Activated naive CD4-positive, alpha-beta T cell treated with Interleukin-2 at 50 U/mL for 16 hours (primary cell): ENCODE measurements around the gene CD58.
A peak's percentile ranks its signal among the peaks of the same experiment; 100 is the strongest.
"Not testable (repeated sequence)": the region's sequence is repeated elsewhere in the genome, so short reads cannot be mapped to it uniquely, and the experiment has no call there.

ENCODE experiments used
- DNase-seq: peaks from one replicate; pipeline ENCODE4 v3.0.0-alpha.2; 2020

Gene CD58, protein sequence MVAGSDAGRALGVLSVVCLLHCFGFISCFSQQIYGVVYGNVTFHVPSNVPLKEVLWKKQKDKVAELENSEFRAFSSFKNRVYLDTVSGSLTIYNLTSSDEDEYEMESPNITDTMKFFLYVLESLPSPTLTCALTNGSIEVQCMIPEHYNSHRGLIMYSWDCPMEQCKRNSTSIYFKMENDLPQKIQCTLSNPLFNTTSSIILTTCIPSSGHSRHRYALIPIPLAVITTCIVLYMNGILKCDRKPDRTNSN

DNA sequence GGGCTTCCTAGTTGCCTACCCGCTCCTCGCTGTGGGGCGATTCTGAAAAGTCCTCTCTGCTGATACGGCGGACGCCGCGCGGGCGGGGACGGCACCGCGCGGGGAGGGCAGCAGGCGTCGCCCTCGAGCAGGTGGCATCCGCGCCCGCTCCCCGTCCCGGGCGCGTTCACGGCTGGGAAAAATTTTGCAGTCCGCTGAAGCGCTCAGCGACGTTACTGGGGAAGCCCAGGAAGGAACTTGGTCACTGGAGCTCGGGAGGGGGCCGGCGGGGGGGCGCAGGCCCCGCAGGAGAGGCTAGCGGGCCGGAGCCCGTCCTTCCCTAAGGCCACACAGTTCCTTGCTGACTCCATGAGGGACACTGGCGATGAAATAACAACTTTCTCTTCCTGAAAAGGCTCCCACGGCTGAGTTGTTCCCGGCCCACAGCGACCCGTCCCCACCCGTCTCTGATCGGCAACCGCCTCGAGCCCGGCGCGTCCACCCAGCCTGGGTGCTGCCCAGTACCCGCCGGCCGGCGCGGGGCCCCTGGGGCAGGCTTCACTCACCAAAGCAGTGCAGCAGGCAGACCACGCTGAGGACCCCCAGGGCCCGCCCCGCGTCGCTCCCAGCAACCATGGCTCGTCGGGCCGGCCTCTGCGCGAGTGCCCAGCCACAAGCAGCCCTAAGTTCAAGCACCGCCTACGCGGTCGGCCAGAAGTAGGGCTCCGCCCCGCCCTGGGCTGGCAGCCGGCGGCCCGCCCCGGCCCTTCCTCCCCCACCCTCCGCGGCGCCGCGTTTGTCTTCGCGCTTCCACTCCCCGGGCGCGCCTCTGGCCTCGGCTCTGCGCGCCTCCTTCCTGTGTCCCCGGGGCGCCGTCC, at the start of gene CD58:
Gene CD58 (minus strand): TSS at position 669 of the 857 bp plus-strand sequence. CDS start 54 bp downstream, at position 615.
- peak; percentile 88 for DNase-seq

DNA sequence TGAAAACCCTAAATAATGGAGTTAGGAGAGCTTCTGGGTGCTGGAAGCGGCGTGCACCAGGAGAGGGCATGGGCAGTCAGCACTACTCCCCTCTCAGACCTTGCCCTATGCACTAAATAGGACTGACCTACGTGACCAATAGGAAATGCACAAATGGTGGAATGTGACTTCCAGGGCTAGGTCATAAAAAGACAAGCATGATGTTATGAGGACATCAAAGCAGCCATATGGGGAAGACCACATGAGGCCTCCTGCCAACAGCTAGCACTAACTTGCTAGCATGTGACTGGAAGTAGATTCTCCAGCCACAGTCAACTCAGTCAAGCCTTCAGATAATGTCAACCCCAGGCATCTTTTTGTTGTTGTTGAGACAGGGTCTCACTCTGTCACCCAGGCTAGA, 49.6 kb upstream of the CD58 start:
- not testable (repeated sequence) for DNase-seq

DNA sequence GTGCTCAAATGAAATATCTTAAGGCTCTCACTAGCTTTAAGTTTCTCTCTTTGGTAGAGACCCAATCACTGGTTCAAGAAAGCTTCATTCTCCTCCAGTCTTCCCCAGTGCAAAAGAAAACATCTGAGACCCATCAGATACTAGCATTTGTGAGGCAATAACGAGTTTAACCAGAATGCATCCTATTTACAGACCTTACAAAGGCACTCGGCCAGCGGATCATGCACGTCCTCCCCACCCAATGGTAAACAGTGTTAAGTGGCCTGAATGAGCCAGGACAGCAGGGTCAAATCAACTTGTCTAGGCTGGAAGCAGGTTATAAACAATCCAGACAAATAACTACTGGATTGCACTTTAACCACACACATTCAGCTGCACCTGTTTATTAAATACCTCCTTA, 48.3 kb upstream of the CD58 start:
- DNase-seq, result not testable (repeated sequence)

DNA sequence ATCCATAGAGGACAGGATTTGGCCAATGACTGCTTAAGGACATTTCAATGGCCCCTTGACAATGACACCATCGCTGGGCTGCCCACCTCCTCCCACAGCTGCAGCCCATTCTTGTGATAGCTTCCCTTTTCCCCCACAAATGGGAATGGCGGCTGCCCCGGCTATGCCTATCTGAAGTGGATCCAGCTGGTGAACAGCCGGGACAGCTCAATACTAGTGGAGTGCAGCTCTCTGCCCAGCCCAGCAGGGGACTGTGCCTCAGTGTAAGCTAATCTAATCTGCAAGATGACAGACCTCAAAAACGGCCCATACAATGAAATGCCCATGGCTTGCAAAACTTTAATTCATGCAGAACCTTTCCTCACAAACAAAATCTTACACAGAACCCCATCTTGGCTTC, 47.0 kb upstream of the CD58 start:
- DNase-seq, result not testable (repeated sequence)

DNA sequence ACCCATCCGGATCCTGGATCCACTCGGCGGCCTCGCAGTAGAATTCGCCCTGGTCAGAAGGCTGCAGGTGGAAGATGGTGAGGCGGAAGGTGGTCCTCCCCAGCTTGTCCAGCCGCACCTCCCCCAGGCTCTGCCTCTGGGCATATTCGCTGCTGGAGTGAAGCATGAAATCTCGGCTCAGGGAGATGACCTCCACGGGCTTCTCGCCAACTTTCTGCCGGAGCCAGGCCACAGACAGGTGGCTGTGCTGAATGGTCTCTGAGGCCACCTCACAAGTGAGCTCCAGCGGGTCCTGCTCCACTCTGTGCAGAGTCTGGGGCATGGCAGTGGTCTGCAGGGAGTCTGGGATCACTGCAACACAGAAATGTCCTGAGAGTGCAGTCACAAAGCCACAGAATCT, 43.0 kb upstream of the CD58 start:
- not testable (repeated sequence) for DNase-seq

DNA sequence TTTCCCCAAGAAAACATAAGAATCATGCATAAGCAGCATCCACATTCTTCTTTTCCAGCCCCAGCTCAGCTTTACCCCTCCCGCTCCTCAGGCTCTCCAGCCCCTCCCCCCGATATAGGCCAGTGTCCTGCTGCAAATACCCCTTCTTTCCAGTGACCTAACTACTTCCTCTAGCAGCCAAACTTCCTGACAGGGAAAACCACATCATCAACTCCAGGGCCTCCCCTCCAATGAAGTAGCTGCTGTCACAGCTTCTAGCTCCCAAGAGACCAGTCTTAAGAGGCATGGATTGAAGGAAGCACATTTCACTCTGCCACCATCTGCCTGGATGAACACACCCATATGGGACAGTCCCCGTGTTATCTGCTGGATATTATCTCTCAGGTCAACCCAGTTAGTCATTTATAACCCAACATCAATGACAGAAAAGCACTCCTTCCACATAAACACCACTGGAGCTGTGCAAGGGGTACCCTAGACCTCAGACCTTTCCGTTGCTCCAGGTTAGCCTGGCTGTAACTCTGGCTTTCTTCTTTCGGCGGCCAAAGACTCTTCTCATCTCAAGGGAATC, 39.1 kb upstream of the CD58 start:
- DNase-seq, result not testable (repeated sequence)

DNA sequence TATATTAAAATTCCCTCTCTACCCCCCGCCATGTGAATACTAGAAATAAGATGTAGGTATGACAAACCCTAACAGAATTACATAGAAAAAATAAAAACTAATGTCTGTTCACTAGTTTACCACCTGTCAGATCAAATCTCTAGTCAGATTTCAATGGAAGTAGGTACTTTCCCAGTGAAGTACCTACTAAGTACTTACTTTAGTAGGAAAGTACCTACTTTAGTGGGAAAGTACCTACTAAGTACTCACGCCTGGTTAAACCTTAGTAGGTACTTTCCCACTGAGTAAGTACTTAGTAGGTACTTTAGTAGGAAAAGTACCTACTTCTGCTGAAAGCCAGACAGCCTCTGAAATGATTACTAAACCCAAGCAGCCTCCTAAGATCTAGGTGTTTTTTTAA, 38.0 kb upstream of the CD58 start:
- DNase-seq, result not testable (repeated sequence)

DNA sequence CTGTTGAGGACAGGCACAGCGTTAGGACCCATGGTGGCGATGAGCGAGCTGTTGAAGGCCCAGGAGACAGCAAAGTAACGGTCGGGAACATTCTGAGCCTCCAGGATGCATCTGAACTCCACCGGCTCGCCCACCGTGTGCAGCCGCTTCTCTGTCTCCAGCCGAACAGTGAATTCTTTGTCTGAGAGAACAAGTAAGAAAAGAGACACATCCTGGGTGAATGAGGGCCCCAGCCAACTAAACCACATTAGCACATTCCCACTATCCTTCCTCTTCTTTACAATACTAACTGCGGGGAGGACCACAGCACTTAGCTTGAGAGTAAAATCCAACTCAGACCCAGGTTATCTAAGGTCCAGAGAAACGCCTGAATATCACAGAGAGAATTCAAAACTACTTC, 37.3 kb upstream of the CD58 start:
- not testable (repeated sequence) for DNase-seq

DNA sequence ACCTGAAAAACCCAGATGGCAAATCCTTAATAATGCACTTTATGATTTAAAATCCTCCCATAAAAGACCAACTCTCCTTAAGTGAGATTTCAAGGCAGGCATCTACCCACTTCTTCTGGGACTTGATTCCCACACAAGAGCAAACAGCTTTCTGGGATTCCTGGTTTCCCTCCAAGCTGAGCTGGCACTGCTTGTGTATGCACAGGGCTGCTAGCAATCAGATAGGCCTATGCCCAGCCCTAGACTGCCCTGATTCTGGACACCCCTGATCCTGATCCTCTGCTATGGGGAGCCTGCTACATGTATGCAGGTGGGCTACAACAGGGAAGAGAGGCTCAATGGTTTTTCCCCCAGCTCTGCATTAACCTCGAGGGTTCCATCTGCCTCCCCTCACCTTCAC, 36.6 kb upstream of the CD58 start:
- DNase-seq, result not testable (repeated sequence)

DNA sequence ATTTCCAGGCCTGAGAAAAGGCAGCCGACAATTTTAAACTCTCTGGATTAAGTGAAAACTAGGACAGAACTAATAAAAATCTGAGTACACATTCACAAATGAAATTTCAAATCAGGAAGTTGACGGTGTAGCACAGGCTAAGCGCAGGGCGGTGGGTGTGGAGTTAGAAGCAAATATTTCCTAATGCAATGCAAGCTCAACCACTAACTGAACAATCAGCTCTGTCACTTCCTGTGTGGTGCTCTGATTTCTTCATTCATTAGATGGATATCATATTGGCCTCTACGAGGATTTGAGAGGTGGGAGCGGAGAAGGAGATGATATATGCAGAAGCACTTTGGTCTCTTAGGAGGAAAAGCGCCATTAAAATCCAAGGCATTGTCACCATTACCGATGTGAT, 35.2 kb upstream of the CD58 start:
- DNase-seq, result not testable (repeated sequence)

DNA sequence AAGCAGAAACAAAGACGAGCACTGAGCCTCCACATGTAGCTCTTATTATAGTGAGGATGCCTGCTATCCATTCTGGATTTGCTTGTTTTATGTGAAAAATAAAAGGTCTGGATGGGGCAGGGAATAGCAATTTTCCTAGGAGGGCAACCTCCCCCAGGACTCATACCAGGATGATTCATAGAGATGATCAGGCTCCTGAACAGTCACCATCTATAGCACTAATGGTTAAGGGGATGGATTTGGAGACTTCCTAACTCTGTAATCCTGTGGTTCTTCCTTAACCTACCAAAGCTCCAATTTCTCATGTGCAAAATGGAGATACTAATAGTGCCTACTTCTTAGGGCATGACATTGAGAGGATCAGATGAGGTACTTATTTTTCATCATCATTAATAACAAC, 34.5 kb upstream of the CD58 start:
- no peak for DNase-seq

DNA sequence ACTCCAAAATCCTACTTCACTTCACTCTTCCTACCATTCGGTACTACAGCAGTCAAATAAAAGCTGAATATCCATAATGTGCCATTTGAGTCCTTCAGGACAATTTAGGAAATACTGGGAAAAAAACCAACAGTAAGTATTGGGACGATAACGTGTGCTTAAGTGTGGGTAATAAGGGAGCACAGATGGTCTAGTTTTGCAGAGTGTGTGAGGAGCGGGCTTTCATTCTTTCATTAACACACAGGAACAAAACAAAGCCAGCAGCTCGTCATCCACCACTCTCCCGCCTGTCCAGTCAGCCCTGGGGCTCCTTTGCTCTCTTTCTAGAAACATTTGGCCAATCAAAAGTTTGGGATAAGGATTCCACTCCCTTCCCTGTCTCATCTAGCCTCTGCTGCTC, 33.6 kb upstream of the CD58 start:
- DNase-seq, result not testable (repeated sequence)

DNA sequence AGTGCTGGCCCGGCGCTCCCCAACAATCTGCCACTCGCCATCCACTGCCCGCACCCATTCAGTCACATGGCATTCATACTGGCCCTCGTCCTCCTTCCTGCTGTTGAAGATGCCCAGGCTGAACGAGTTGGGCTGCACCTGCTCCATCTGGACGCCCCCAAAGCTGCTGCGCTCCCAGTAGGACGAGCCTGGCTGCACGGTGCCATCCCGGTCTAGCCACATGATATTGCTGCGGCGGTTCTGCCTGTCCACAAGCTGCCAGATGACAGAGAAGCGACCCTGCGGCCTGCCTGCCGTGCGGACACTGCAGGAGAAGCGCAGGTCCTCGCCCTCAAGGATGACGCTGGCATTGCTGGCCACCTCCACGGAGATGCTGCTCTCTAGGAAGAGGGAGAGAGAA, 32.8 kb upstream of the CD58 start:
- DNase-seq, result not testable (repeated sequence)

DNA sequence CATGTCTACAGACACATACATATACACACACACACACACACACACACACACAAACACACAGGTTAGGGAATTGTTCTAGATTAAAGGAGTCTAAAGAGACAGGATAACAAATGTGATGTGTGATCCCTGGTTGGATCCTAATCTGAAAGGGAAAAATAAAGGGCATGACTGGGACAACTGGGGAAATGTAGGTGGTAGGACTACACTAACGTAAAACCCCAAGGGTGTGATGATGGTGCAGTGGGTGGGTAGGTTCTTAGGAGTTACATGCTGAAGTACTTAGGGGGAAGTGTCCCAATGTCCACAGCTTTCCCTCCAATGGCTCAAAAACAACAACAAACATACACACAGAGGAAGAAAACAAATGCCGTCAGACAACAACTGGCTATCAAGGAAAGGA, 28.5 kb upstream of the CD58 start:
- not testable (repeated sequence) for DNase-seq

DNA sequence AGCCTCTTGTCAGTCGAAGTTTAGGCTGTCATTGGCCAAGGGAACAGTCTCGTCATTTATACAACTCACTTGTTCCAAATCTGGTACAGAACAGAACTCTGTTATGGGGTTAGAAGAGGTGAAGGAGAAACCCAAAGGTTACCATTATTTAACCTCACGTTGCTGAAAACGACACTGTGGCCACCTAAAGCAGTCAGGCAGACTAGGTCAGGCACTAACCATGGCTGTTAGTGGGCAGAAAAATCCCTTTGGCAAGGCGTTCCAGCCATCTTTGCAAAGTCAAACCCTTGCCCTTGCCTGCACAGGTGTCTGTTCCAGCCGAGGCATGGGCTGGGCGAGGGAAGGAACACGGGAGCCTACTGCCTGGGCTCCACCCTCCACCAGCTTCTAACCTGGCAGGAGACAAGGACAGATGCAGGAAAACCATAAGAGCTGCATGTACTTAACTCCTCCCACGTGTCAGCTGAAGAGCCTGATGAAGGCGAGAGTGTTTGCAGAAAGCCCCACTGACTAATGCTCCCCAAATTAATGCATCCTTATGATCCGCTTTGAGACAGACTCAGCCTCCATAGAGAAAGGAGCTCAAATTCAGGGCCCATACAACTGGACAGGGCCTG, 27.7 kb upstream of the CD58 start:
- DNase-seq, result not testable (repeated sequence)

DNA sequence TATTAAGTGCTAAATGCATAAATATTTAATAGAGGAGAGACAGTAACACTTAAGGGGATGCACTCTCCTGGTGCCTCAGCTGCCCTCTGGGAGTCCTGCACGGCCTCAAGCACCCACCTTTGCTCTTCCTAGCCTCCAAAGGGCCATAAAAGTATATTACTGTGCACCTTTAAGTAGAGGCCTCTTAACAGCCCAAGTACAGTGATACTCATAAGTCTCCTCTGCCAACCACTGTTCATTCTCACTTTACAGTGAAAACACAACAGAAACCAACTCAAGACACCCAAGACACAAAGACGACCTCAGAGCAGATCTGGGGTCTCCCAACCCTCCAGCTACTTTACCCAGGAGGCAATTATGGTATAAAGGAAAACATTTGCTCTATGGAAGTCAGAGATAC, 26.6 kb upstream of the CD58 start:
- not testable (repeated sequence) for DNase-seq

DNA sequence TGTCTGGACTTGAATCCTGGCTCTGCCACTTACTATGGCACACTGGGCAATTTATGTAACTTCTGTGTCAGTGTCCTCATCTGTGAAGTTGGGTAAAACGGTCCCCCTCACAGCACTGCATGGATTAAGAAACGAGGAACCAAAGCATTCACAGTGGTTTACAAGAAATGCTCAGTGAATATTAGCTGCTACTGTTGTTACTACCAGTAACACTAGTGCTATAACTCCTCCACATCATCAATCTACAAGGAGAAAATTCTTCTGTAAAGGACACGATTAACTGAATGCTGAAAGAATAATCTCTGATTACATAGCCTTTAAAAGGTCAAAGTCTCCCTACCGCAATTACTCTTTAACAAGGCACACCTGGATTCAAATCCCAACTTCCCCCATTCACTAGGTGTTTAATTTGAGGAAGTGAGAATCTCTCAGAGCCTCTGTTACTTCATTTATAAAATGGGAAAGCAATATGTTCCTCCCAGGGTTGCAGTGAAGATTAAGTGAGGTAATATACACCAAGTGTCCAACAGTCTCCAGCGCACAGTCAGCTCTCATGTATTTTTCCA, 26.0 kb upstream of the CD58 start:
- DNase-seq, result not testable (repeated sequence)

DNA sequence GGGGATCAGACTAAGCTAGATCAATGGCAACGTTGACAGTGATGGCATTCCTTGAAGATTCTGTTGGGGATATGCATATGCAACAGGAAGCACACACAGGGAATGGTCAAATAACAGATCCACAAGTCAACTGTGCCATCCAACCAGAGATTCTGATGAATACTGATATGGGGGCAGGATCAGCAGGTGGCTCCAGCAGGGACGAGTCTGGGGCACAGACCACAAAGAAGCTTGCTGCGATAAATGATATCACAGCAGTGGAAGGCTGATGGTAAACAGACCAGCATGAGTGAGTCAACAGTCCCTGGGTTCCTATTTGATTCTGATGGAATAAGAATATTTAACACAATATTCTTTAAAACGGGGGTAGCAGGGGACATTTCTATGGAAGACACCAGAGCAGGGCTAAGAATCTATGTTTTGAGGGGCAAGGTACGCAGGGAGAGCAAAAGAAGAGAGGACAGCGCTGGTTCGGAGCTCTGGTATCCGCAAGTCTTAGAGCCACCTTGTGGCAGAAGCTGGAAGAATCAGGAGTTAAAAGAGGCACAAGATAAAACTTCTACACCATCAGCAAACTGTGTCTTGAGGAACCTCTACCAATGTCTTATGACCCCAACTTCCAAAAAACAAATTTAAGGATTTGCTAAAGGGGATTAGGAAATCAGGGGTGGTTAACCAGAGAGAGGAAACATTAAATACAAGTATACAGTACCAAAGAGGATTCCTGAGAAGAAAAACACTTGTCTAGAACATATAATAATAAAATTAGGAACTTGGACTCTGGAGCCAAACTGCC, 25.3 kb upstream of the CD58 start:
- DNase-seq, result peak; percentile 43

DNA sequence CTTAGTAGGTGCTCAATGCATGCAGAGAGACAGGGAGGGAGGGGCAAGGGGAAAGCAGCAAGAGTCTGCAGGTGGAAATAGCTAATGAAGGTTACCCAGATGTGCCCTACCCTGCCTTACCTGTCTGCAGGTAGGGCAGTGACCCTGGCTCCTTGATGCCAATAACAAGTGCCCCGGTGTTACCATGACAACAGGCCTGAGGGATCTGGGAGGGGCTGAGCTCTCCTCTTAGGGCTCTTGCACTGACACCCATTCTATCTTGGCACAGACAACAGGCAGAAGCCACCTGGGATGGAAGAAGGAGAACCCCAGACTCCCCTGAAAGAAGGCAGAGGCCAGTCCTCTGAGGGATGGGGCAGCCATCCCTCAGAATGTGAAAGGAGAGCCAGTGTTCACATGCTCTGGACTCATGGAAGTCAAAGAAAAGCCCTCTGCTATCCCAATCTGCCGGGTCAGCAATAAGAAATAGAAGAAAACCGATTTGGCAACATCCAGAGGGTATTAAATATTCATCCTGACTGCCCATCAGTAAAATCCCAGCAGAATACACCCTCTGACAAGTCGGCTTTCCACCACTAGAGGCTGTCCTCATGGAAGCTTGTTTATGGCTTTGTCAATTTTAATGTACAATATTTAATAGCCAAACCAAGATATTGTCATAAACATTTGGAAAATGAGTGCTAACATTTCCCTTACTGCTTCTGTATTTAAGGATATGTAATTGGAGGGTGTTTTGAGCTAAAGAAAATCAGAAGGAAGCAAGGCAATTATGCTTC, 24.4 kb upstream of the CD58 start:
- DNase-seq, result not testable (repeated sequence)

DNA sequence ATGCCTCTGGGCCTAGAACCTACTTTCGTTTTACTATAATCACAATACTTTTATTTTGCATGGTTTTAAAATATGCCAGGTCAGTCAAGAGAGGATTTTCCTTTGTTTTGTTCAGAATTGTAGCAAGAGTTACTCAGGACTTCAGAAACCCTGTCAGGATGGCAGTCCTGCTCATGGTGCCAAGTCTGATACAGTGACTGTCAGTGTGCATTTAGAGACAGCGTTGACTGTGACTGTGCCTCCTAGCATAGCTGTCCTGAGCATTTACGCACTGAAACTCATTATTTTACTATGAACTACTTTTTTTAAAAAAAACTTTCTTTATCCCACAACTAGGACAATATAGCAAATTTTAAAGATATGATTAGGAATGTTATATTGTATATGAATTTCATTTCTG, 23.2 kb upstream of the CD58 start:
- not testable (repeated sequence) for DNase-seq

DNA sequence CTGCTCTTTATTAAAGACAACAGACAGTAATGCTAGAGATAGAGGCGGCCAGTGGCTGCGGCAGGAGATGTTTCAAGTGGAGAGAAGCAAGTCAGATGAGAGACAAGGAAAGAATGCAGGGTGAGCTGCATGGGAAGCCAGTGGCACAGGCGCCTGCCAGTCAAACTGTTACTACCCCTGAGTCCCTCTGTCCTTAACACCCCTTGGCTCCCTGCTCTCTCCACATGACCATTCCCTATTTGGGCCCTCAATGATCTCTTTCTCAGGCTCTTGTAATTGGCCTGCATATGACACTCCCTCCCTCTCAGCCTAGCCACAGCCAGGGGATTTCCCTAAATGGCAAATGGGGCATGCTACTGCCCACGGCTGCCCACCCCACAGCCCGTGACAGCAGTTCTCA, 22.6 kb upstream of the CD58 start:
- not testable (repeated sequence) for DNase-seq
